Measurements from ENCODE around the gene ATP5PO.
A peak's percentile ranks its signal among the peaks of the same experiment; 100 is the strongest.

The ATP5PO gene

GRCh38 chr21:33915368-33916199 is at the start of gene ATP5PO:
TSS of gene ATP5PO (minus strand) at chr21:33915804. CDS start at chr21:33915763, 41 bp downstream.
- DNase-seq, result peak; percentile 99

DNA sequence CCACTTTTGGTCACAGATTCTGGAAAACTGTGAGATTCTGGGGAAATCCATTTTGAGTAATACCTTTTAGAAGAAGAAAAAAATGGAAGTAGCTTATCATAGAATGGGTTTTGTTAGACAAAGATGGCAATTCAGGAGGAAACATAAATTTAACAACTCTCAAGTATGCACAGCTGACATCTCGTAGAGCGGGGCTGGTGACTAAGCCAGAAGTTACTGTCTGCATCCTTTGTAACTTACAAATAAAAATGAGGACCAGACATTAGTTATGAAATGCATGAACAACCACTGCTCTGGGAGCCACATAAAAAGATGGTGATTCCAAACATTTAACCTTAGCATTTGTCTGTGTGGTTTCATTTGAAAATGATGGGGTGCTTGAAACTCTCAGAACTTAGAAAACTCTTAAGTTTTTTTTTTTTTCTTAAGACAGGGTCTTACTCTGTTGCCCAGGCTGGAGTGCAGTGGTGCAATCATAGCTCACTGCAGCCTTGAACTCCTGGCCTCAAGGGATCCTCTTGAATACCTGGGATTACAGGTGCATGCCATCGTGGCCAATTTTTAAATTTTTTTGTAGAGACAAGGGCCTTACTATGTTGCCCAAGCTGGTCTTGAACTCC is 49.2 kb upstream of the ATP5PO start:
- no peak for DNase-seq

- no peak for DNase-seq
These were observed 48.4 kb upstream of the ATP5PO start for GRCh38 chr21:33963848-33964555.

DNA sequence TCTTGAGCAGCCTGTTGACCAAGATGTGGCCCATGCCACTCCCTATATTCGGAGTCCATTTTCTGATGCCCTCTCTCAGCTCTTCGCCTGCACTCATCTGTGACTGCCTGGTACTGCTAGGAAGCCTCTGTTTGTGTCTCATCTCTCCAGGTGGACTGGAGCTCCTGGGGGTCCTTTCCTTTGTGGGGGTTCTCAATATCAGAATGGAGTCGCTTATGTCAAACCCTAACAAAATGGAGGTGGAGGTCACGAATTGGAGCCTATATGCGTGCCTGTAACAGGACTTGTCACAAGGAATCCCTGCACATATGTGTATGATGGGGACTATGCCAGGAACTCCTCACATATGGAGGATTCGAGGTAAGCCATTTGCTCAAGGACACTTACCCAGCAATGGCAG is 46.7 kb upstream of the ATP5PO start:
- no peak for DNase-seq

DNA sequence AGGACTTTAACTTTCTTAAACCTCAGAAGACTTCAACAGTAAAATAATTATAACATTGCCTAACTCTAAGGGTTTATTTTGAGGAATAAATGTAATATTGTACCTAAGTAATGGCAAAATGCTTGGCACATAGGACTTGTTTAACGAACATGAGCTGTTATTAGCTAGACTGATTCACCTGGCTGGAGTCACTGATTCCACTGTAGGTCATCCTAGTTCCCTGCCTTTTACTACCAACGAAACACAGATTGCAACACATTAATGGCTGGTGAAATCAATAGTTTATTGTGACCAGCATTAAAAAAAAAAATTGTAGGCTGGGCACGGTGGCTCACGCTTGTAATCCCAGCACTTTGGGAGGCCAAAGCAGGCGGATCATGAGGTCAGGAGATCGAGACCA is 45.5 kb upstream of the ATP5PO start:
- DNase-seq, result no peak

DNA sequence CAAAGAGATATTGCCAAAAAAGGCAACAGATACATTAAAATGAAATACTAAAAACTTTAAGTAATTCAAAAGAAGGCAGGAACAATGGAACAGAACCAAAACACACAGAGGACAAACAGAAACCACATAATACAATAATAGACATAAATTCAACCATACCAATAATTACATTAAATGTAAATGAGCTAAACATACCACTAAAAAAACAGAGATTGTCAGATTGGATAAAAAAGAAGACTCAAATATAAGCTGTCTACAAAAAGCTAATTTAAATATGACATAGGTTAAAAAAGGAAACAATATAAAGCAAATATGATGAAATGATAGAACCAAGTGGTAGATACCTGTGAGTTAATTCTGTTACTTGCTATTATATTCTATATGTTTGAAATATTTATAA is 44.1 kb upstream of the ATP5PO start:
- DNase-seq, result no peak

GRCh38 chr21:33954395-33954794 is 38.8 kb upstream of the ATP5PO start:
- no peak for DNase-seq

- DNase-seq, result no peak
These were observed 35.9 kb upstream of the ATP5PO start for GRCh38 chr21:33951276-33952178.

GRCh38 chr21:33950431-33951079 is 35.0 kb upstream of the ATP5PO start:
- DNase-seq, result no peak

DNA sequence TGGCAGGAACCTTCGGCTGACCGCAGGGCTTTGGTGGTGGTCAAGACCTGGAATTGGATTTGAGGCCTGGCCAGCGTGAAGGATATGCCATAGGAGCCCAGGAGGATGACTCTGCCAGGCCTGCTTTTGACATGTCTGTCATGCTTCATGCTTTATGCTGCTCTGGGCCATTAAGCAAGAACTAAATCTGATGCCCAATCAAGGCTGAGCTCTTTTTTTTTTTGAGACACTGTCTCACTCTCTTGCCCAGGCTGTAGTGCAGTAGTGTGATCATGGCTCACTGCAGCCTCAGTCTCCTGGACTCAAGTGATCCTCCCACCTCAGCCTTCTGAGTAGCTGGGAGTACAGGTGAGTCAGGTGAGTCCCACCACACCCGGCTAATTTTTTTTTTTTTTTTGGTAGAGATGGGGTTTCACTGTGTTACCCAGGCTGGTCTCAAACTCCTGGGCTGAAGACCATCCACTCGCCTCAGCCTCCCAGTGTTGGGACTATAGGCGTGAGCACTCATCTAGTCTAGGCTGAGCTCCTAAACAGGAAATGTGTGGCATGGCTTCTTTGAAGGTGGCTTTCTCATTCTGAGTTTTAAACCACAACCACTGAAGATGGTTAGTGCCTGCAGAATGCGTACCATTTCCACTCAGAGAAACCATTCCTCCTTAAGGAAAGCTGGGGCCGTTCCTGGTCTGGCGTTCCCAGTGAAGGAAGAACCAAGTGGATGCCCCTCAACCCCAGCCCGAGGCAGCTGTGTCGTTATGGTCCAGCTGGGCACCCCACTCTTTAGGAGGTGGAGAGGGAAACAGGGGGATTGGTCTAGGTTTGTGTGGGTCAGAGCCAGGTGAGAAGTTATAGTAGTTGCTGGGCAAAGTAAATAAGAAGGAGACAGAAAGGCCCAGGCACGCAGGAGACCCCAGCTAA is 34.2 kb upstream of the ATP5PO start:
- DNase-seq, result no peak

- no peak for DNase-seq
These were observed 33.4 kb upstream of the ATP5PO start for GRCh38 chr21:33948951-33949444.

GRCh38 chr21:33948096-33948950 is 32.7 kb upstream of the ATP5PO start:
- DNase-seq, result peak; percentile 93

- peak; percentile 93 for DNase-seq
These were observed 32.0 kb upstream of the ATP5PO start for GRCh38 chr21:33947451-33948095.

- DNase-seq, result no peak
These were observed 30.2 kb upstream of the ATP5PO start for GRCh38 chr21:33945652-33946270.

DNA sequence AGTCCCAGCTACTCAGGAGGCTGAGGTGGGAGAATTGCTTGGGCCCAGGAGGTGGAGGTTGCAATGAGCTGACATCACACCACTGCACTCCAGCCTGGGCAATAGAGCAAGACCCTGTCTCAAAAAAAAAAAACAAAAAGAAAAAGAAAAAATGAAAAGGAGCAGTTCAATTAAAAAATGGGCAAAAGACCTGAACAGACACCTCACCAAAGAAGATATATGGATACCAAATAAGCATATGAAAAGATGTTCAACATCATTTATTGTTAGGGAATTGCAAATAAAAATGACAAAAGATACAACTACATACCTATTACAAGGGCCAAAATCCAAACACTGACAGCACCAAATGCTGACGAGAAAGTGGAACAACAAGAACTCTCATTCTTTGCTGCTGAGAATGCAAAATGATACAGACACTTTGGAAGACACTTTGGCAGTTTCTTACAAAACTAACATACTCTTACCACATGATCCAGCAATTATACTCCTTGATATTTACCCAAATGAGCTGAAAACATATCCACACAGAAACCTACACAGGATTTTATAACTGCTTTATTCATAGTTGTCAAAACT is 28.7 kb upstream of the ATP5PO start:
- no peak for DNase-seq

- DNase-seq, result no peak
These were observed 27.7 kb upstream of the ATP5PO start for GRCh38 chr21:33943293-33943692.

- no peak for DNase-seq
These were observed 26.8 kb upstream of the ATP5PO start for GRCh38 chr21:33942426-33942825.

- DNase-seq, result no peak
These were observed 25.3 kb upstream of the ATP5PO start for GRCh38 chr21:33940881-33941245.
